Stimulated activated CD8-positive, alpha-beta memory T cell treated with anti-CD3 and anti-CD28 coated beads, Interleukin-12 subunit alpha, Interleukin-12 subunit beta, amount 100 ng/mL, for 24 hours (primary cell): ENCODE results near the gene LCN1.
"Not testable (repeated sequence)": the region's sequence is repeated elsewhere in the genome, so short reads cannot be mapped to it uniquely, and the experiment has no call there.

ENCODE experiments used
- DNase-seq: peaks from one replicate; pipeline ENCODE4 v3.0.0-alpha.2; 2020; ENCODE audit errors: extremely low read depth

LCN1 gene

DNA sequence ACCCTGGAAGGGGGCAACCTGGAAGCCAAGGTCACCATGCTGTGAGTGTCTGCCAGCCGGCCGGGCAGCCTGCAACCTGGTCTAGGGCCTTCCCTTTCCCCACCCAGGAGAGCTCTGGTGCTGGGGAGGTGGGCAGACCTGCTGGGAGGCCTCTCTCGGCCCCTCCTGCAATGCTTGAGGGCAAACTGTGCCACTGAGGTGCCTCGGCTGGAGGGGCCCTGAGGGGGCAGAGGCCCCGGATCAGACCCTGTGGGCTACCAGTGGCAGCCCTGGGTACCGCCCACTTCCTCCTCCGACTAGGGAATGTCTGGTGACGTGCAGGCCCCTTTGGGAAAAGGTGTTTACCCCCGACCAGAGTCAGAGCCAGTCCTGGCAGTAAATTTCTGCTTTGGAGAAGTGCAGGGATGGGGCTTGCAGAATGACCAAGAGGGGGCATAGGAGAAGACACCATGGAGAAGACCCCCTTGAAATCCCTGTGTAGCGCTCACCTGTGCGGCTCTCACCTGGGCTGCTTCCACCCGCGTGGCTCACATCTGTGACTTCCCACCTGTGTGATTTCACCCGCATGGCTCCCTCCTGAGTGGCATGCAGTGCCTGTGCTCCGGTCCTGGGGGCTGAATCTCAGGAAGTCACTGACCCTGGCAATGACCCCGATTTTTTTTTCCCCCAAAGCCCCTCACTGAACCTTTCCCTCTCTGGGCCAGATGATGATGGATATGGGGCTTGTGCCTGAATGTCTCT lies 1.1 kb downstream of the LCN1 start:
- no peak for DNase-seq

DNA sequence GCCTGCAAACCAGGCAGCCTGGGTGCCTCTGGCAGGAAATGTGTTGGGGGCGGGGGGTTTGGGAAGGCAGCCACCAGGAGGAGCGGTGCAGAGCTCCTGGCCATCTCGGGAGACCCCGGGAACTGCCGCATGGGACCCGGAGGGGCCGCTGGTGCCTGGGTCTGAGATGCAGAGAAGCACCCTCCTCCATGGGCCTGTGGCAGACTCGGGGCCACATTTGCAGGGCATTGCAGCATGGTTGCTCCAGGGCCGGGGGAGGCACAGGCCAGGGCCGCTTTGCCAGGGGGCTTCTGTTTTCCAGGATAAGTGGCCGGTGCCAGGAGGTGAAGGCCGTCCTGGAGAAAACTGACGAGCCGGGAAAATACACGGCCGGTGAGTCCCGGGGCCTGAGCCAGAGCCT lies 1.7 kb downstream of the LCN1 start:
- no peak for DNase-seq

DNA sequence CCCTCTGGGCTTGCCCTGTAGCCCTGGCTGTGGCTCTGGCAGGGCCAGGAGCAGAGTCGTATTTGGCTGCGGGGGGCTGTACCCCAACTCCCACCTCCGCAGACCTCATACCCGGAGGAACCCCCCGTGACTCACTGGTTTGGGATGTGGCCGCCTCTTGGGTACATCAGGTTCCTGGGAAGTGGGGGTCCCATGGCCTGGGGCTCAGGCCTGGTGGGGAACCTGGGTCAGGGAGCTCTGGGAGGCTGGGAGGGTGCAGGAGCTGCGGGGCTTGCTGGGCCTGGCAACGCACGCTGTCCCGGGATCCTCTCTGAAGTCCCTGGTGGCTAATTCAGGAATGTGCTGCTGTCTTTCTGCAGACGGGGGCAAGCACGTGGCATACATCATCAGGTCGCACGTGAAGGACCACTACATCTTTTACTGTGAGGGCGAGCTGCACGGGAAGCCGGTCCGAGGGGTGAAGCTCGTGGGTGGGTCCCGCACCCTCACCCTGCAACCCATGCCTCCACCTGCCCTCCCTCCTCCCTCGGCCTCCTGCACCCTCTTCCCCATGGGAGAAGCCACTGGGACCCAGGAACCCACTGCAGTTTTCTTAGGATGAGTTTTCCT lies 2.4 kb downstream of the LCN1 start:
- no peak for DNase-seq

DNA sequence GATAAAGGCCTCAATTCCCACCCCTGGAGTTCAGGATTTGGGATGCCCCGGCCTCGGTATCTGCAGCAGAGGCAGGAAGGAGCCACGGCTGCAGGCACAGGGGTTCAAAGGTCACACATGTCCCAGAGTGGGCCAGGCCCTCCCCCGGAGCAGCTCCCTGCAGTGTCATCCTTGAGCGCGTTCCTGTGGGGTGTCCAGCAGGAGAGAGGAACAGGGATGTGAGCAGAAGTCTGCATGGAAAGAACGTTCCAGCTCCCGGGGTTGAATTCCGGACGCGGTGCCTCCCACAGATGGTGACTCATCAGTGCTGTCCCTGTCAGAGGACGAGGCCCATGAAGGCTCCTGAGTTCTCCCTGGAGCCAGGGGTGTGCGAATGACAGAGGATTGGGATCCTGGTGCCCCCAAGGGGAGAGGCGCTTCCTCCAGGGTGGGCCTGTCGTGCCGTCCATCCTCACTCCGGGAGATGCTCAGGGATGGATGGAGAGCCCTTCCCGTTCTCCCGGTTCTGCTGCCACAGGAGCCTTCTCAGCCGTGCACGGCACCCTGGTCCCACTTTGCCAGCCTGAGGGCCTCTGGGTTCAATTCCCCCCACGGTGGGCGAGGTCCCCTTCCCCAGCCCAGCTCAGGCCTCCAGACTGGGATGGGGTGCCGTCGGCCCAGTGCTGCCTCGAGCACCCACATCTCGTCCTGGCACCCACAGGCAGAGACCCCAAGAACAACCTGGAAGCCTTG lies 3.1 kb downstream of the LCN1 start:
- no peak for DNase-seq

DNA sequence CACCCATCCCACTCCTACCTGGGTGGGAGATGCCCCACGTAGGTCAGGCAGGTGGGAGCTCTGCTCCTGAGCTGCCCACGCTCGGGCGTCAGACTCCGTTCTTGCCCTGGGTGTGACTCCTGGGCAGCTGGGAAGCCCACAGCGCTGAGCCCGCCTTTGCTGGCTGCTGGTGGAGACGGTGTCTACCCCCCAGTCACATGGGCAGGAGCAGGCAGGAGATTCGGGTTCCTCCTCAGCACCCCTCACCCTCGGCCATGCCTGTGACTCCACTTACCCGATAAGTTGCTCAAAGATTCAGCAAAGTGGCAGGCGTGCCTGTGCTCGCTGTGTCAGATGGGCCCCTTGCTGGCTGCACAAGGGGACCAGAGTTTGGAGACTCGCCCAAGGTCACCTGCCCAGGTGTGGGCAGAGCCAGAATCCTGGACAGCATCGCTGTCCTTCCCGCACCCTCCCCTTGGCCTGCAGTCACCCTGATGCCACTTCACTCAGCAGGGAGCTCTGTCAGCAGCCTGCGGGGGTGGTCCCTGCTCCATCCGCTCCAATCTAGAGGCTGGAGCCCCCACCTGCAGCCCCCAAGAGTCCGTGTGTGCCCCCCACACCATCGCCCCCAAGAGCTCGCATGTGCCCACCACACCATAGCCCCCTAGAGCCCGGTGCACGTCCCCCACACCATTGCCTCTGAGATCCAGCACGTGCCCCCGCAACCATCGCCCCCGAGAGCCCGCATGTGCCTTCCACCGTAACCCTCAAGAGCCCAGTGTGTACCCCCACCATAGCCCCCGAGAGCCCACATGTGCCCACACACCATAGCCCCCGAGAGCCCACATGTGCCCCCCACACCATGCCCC lies 4.2 kb downstream of the LCN1 start:
- DNase-seq: no peak

DNA sequence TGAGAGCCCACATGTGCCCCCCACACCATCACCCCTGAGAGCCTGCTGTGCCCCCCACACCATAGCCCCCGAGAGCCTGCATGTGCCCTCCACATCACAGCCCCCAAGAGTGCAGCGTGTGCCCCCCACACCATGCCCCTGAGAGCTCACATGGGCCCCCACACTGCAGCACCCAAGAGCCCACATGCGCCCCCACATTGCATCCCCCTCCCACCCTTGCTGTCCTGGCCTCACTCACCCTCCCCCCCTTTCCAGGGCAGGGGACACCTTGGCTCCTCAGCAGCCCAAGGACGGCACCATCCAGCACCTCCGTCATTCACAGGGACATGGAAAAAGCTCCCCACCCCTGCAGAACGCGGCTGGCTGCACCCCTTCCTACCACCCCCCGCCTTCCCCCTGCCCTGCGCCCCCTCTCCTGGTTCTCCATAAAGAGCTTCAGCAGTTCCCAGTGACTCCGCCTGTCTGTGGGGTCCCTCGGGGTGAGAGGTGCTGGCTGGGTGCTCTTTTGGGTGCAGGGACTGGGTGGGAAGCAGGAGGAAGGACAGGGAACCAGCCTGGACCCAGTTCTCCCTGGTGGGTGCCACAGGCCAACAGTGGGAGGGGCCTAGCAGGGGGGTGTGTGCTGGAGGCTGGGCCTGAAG lies 5.0 kb downstream of the LCN1 start:
- DNase-seq: no peak

DNA sequence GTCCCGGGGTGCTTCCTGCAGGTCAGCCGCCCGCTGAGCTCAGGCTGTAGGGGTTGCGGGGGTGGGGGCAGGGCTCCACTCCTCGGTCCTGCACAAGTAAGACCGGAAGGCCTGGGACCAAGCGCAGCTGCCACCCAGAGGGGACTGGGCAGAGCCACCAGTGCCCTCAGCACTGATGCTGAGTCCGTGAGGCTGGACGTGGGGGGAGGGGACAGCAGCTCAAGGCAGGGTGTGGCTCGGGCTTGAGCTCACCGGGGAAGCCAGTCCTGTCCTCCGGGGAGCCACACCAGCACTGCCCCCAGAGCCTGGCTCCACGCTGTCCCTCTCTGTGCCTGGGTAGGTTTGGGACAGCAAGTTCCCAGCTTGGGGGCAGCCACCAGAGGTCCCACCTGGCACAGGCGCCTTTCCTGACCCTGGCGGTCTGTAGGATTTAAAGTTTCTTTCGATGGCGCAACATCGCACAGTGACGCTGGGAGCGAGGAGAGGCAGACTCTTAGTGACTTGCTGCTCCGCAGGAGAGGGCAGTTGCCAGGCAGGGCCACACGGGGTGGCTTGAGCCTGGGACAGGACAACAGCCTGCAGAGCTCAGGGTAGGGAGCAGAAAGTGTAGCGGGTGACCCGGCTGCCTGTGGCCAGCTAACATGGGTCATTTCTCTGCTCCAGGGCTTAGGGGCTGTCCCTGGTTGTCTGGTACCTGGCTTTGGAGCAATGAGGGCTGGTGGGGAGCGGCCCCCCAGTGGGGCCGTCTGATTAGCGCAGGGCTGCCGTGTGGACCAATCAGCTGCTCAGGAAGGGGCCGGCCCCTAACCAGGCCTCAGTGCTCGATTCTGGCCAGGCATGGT lies 5.7 kb downstream of the LCN1 start:
- no peak for DNase-seq

DNA sequence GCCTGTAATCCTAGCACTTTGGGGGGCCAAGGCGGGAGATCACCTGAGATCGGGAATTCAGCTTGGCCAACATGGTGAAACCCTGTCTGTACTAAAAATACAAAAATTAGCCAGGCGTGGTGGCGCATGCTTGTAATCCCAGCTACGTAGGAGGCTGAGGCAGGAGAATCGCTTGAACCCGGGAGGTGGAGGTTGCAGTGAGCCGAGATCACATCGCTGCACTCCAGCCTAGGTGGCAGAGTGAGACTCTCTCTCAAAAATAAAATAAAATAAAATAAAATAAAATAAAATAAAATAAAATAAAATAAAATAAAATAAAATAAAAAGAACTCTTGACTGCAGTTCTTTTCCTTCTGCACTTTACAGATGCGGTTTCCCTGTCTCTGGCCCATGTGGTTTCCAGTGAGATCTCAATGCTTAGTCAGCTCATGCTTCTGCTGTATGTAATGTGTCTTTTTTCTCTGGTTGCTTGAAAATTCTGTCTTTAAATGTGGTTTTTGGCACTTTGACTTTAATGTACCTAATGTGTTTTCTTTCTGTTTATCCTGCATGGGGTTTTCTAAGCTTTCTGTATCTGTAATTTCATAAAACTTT lies 7.7 kb downstream of the LCN1 start:
- DNase-seq: not testable (repeated sequence)

DNA sequence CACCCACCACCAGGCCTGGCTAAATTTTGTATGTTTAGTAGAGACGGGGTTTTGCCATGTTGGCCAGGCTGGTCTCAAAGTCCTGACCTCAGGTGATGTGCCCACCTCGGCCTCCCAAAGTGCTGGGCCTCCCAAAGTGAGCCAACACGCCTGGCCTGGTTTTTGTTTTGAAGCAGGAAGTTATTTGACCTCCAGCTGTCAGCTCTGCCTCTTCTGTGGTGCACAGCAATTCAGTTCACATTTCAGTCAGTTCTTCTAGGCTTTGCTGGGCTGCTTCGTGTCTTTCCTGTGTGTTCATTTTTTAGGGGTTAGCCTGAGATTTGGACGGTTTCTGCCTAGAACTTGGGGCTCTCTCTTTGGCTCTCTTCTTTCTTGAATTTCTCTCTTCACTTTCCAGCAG lies 8.9 kb downstream of the LCN1 start:
- no peak for DNase-seq

DNA sequence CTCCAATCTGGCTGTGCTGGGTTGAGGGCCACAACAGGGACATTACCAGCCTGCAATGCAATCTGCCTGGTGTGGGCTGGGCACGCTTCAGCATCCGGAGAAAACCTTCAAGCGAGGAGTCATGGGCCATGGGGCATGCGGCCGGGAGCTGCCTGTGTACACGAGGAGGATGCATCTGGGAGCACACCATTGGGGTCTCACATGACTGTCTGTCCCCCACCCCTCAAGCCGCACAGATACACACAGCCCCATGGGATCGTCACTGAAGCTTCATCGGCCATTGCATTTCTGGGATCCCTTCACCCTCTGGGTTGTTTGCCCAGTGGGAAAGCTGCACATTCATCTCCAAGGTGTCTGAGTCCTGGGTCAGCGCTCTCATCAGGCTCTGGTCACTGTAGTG lies 9.9 kb downstream of the LCN1 start:
- no peak for DNase-seq

DNA sequence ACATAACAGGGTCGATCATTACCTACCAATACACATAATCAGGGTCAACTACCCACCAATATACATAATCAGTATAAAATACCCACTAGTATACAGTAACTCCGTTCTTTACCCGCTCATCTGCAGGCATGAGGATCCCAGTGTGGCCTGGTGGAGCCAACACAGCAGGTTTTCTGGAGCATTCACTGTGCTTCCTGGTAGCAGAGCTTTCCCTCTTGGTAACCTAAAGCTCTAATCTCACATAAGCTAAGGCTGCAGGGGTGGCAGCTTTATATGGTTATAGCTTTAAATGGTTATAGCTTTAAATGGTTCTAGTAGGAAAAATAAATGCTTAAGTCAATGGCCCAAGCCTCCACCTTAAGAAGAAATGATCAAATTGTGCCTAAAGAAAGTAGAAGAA lies 11.9 kb downstream of the LCN1 start:
- DNase-seq: no peak

DNA sequence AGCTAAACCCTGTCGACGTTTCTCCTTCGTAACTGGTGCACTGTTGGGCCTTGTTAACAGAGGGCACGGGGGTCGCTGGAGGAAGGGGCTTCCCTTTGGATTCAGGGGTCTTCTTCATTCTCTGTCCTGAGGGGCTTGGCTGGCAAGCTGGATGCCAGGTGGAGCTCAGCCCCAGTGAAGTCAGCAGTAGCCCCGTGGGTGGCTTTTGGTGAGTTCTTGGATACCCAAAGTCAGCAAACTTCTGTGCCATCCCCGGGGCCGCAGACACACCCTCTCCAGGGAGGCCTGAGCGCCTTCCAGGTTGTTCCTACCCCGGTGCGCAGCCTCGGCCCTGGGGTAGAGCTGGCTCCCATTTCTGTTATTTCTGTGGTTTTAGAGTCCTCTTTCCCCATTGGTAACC lies 12.4 kb downstream of the LCN1 start:
- no peak for DNase-seq

DNA sequence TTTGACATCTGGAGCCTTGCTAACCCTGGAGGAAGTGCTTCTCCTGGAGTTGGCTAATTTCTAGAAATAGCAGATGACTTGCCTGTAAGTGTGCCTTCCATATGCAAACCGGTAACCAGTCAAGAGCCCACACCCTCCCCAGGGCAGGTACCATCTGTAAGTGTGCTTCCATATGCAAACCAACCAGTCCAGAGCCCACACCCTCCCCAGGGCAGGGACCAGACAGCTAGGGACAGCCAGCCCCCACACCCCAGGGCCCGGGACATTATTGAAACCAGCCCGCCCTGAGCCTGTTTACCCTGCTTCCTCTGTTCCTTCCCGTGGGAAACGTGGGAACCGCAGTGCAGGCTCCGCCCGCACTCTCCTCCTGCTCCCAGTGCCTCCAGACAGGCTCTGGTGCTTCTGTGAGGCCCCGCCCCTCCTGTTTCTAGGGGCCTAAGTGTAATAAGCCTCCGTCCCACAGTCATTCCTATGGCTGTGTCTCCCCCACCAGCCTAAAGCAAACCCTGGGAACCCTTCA lies 13.0 kb downstream of the LCN1 start:
- not testable (repeated sequence) for DNase-seq

DNA sequence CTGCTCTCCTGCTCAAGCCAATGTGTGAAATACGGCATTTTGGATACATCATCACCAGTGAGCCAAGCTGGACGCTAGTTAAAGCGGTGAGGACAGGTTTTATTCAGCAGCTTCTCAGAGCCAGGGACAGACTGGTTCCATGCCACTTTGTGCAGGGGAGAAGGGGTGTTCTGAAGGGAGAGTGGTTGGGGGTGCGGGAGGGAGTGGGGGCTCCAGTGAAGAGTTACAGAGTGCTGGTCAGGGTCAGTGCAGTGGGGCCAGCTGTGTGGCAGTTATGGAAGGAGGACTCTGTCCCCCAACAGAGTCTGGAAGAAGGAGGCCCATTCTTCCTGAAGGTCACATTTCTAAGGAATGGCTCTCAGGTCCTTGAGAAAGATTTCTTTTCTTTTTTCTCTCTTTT lies 13.6 kb downstream of the LCN1 start:
- DNase-seq: not testable (repeated sequence)

DNA sequence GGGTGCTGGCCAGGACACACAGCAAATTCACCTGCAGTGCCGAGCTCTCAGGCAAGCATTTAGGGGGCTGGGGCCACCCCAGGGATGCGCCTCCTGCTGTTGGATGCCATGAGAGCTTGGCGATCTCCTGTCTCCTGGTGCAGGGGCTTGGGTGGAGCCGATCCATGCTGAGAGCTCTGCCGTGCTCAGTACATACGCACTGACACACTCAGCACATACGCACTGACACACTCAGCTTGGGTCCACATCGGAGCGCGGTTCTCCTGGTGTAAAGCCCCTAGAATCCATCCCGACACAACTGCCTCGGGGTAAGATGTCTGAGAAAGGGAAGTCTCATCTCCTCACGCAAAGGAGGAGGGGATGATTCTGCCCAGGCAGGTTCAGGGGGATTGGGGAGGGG lies 14.4 kb downstream of the LCN1 start:
- DNase-seq: not testable (repeated sequence)

DNA sequence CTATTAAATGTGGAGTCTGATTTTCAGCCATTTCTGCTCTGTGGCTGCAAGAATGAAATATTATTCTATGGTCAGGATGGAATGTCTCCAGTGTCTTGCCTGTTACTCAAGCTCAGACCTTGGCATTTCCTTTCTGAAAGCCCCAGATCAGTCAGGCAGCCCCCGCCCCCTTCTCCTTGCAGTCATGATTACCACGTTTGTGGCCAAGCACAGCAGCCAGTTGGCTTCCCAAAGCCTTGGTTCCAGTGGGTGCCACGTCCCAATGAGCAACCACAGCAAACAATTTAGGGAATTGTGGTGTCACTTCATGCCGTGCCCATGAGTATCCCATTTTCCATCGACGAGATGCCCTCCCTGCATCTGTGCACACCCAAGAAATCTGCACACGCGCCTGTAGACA lies 15.0 kb downstream of the LCN1 start:
- DNase-seq: no peak

DNA sequence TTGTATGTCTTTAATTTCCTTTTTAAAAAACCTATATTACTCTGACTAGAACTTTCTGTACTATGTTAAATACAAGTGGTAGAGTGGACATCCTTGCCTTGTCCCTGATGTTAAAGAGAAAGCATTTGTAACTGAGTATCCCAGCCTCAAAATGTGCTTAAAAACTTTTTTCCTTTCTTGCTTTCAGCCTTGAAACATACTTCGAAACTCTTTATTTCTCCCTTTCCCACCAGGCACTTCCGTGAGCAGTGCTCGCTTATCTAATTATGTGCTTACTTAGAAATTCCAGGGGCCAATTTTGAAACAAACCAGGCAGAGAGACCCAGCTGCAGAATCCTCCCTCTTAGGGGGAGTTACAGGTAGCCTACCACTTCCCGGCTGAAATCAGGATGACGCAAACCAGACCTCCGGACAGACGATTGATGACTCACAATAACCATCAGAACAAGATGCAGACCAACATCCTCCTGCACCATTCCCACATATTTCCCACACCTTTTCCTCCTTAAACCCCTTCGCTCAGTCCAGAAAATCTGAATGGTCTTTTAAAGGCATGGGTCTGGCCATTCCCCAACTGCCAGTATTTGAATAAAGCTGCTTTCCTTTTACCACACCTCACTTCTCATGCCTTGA lies 22.1 kb downstream of the LCN1 start:
- not testable (repeated sequence) for DNase-seq

DNA sequence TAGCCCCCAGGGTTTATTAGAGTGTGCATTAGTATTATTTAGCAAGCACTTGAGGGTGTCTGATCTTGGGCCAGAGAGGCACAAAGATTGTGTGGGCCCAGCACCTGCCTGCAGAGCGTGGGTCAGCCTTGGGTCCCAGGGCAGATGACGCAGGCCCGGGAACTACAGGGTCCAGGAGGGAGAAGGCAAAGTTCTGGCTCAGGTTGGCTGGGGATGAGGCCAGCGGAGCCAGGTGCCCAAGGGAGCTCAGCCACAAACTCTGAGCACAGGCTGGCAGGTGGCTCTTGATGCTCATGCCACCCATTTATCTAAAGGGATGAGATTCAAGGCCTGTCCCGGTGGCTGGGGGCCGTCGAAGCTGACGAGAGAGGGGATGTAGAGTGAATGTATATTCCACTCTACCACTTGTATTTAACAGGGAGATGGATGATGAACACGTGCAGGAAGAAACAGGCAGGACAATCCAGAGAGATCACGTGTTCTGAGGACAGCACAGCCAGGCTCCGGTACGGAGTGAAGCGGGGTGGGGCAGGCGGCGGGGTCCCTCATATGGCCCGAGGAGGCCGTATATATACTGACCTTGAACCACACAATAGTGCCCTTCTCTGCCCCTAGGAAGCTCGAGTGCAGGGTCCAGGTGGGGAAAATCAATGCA lies 23.9 kb downstream of the LCN1 start:
- DNase-seq: no peak

DNA sequence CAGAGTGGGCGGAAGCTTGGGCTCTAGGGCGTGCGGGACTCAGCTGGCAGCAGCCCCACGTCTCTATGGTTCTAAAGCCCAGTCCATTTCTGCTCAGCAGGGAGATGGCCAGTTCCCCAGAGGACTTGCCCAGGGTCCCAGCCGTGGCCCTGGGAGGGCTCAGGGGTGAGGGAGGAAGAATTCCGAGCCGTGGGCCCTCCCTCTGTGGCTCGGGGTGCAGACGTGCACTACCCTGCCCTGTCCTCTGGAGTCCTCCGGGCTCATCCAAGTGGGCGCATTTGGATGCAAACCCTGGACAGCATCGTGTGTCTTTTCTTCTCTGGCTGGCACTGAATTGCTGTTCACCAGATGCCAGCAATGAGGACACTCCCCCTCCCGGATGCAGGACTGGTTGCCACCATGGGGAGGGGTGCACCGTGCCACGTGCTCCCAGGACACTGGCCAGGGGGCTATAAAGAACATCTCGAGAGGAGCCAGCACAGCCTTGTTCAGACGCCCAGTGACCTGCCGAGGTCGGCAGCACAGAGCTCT lies 24.5 kb downstream of the LCN1 start, which contains the start of gene OBP2A:
Gene OBP2A (plus strand): TSS at position 481 of the 531 bp plus-strand sequence. CDS start 55 bp downstream, outside the sequence.
- not testable (repeated sequence) for DNase-seq
